Heart left ventricle (tissue), 13 donors: ENCODE results near the gene ZNF500.

Experiments
- POLR2A ChIP-seq, 2 donors: fragments of 450-650 bp; IDR thresholded peaks; one replicate each; pipeline ENCODE4 v1.6.1; 2017; ENCODE audit warnings: antibody characterized with exemption in 2 of 2, mild to moderate bottlenecking in 2 of 2, moderate library complexity in 2 of 2
- TF ChIP-seq, protein P1 (sequence below), 12 donors: fragments of 200-600 bp; sonication (generic) in 4 of 12; IDR thresholded peaks; one replicate each; pipeline versions ENCODE4 v1.5.0 to v1.8.0; 2018 to 2022; ENCODE audit warnings: antibody characterized with exemption in 12 of 12, mild to moderate bottlenecking in 5 of 12
- donor health status: ischemic (EF 13 %, LVEDD 7.1; RV severe dilation, severe dysfunction).
- donor health status: DM: no; HTN: yes; CAD: no.
- donor health status: DM: no; HTN: no; CAD: no.
- donor health status: ischemic (EF 25% LVEDD 6.9; RV normal size, moderate dysfunction).
- donor health status: ischemic (EF 25% LVEDD 5.7; RV mildly dilated, moderate dysfunction).
- donor health status: ischemic (EF 35%, LVEDD 5.7; RV mildly dilated, moderate dysfunction).
- donor health status: nonischemic (EF 11% LVEDD 7.7; RV severe dilation, severe dysfunction).
- donor health status: DM: yes; HTN: yes; CAD: no.
- donor health status: PGD.
- donor health status: ischemic (EF 29% LVEDD 5.4; RV normal size, mild dysfunction).
- donor health status: nonischemic (EF 23%, LVEDD 6.1; RV moderate dilation, normal function).

DNA sequence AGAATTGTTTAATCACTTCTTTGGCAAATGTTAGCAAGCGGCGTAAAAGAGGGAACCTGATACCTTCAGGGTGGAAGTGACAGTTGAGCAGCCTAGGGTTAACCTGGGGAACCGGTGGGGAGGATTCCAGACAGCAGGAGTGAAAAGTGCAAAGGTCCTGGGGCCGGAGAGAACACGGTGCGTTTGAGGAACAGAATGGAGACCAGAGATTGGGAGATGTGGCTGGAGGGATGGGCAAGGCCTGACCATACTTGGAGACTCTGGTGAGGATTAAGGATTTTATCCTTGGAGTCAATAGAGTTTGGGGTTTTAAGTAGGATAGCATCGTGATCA lies 2.3 kb upstream of the ZNF500 start:
- TF ChIP-seq, protein P1, sequence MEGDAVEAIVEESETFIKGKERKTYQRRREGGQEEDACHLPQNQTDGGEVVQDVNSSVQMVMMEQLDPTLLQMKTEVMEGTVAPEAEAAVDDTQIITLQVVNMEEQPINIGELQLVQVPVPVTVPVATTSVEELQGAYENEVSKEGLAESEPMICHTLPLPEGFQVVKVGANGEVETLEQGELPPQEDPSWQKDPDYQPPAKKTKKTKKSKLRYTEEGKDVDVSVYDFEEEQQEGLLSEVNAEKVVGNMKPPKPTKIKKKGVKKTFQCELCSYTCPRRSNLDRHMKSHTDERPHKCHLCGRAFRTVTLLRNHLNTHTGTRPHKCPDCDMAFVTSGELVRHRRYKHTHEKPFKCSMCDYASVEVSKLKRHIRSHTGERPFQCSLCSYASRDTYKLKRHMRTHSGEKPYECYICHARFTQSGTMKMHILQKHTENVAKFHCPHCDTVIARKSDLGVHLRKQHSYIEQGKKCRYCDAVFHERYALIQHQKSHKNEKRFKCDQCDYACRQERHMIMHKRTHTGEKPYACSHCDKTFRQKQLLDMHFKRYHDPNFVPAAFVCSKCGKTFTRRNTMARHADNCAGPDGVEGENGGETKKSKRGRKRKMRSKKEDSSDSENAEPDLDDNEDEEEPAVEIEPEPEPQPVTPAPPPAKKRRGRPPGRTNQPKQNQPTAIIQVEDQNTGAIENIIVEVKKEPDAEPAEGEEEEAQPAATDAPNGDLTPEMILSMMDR (IDR thresholded peaks at IDR 0.05): no peak
- TF ChIP-seq POLR2A (IDR thresholded peaks at IDR 0.05): no peak
